Measurements from ENCODE around the gene DSC2. TPM values are rescaled to one million over a fixed set of nuclear protein-coding genes. Genes with fewer than 3 reads are reported as not detected.

The DSC2 gene
- total RNA-seq, 1 donor from 2014 or later: 16.0 TPM

GRCh38 chr18:31088532-31088931 lies 13.7 kb downstream of the DSC2 start:
- H3K79me2 ChIP-seq (ENCODE audit: low read depth): peaks cover 5% of the 10 kb centered on the region
- H3K9me3 Mint-ChIP-seq: no peaks in the 10 kb centered on the region
- no peak overlapping the region for H3K9ac ChIP-seq
- peaks cover 13% of the 10 kb centered on the region for H3K36me3 ChIP-seq
- no peaks in the 10 kb centered on the region for H4K20me1 ChIP-seq (ENCODE audit: low read depth)
- H3K4me1 Mint-ChIP-seq: no peaks in the 10 kb centered on the region
- TF ChIP-seq EZH2phosphoT487 (IDR thresholded peaks at IDR 0.05): no peak
- H3K4me3 ChIP-seq: no peak overlapping the region
- no peak overlapping the region for H3K27ac Mint-ChIP-seq
- no peaks in the 10 kb centered on the region for H3F3A ChIP-seq (ENCODE audit: low read depth)
- no peak for DNase-seq (ENCODE audit: low spot score)
- H2AFZ ChIP-seq (replicated peaks): no peak overlapping the region
- peaks cover 3% of the 10 kb centered on the region for H3K27me3 Mint-ChIP-seq (ENCODE audit: insufficient read depth, low read depth)
- no peak overlapping the region for H3K27ac ChIP-seq
- H3K4me1 ChIP-seq: no peaks in the 10 kb centered on the region
- no peaks in the 10 kb centered on the region for H3K27me3 ChIP-seq
- no peak overlapping the region for H3K4me2 ChIP-seq
- no peak overlapping the region for H3K4me3 Mint-ChIP-seq
- no peaks in the 10 kb centered on the region for H3K9me3 ChIP-seq (ENCODE audit: low read depth)
- peaks cover 21% of the 10 kb centered on the region for H3K36me3 Mint-ChIP-seq

- Histone ChIP-seq H3F3A (ENCODE audit: low read depth) (no peaks in the 10 kb centered on the region), H3K4me2 (no peak overlapping the region), H3K9me3 (ENCODE audit: low read depth) (no peaks in the 10 kb centered on the region), H3K4me1 (no peaks in the 10 kb centered on the region), H3K9ac (no peak overlapping the region), H2AFZ (replicated peaks) (no peak overlapping the region), H3K4me3 (no peak overlapping the region), H3K27me3 (no peaks in the 10 kb centered on the region), H4K20me1 (ENCODE audit: low read depth) (no peaks in the 10 kb centered on the region), H3K27ac (no peak overlapping the region), H3K79me2 (ENCODE audit: low read depth) (no peaks in the 10 kb centered on the region), H3K36me3 (peaks cover 4% of the 10 kb centered on the region)
- Mint-ChIP-seq H3K36me3 (peaks cover 29% of the 10 kb centered on the region), H3K4me1 (peaks cover 3% of the 10 kb centered on the region), H3K4me3 (no peak overlapping the region), H3K27ac (no peak overlapping the region), H3K9me3 (no peaks in the 10 kb centered on the region), H3K27me3 (ENCODE audit: insufficient read depth, low read depth) (no peaks in the 10 kb centered on the region)
- TF ChIP-seq EZH2phosphoT487 (IDR thresholded peaks at IDR 0.05): no peak
- no peak for TF ChIP-seq EZH2 (IDR thresholded peaks at IDR 0.05)
- no peak for TF ChIP-seq CTCF (IDR thresholded peaks at IDR 0.05)
- DNase-seq (ENCODE audit: low spot score): no peak
These were observed 22.2 kb downstream of the DSC2 start for GRCh38 chr18:31079973-31080372.

GRCh38 chr18:31077878-31078277 lies 24.3 kb downstream of the DSC2 start:
- no peak for DNase-seq (ENCODE audit: low spot score)
- no peaks in the 10 kb centered on the region for H3K4me1 ChIP-seq
- Mint-ChIP-seq H3K4me3 (no peak overlapping the region), H3K27ac (no peak overlapping the region), H3K36me3 (peaks cover 35% of the 10 kb centered on the region), H3K4me1 (peaks cover 3% of the 10 kb centered on the region), H3K27me3 (ENCODE audit: insufficient read depth, low read depth) (no peaks in the 10 kb centered on the region), H3K9me3 (no peaks in the 10 kb centered on the region)
- TF ChIP-seq EZH2phosphoT487 (IDR thresholded peaks at IDR 0.05) (no peak), EZH2 (IDR thresholded peaks at IDR 0.05) (no peak), CTCF (IDR thresholded peaks at IDR 0.05) (no peak)
- no peaks in the 10 kb centered on the region for H3K9me3 ChIP-seq (ENCODE audit: low read depth)
- peaks cover 4% of the 10 kb centered on the region for H3K36me3 ChIP-seq
- H3K9ac ChIP-seq: no peak overlapping the region
- H2AFZ ChIP-seq (replicated peaks): no peak overlapping the region
- no peaks in the 10 kb centered on the region for H4K20me1 ChIP-seq (ENCODE audit: low read depth)
- H3K27me3 ChIP-seq: no peaks in the 10 kb centered on the region
- H3F3A ChIP-seq (ENCODE audit: low read depth): no peaks in the 10 kb centered on the region
- H3K4me2 ChIP-seq: no peak overlapping the region
- H3K4me3 ChIP-seq: no peak overlapping the region
- H3K27ac ChIP-seq: no peak overlapping the region
- no peaks in the 10 kb centered on the region for H3K79me2 ChIP-seq (ENCODE audit: low read depth)

GRCh38 chr18:31072175-31072574 lies 30.0 kb downstream of the DSC2 start:
- TF ChIP-seq EZH2phosphoT487 (IDR thresholded peaks at IDR 0.05) (no peak), CTCF (IDR thresholded peaks at IDR 0.05) (no peak), EZH2 (IDR thresholded peaks at IDR 0.05) (no peak)
- Mint-ChIP-seq H3K36me3 (peaks cover 31% of the 10 kb centered on the region), H3K4me3 (no peak overlapping the region), H3K9me3 (no peaks in the 10 kb centered on the region), H3K27ac (no peak overlapping the region), H3K27me3 (ENCODE audit: insufficient read depth, low read depth) (no peaks in the 10 kb centered on the region), H3K4me1 (no peaks in the 10 kb centered on the region)
- Histone ChIP-seq H3F3A (ENCODE audit: low read depth) (no peaks in the 10 kb centered on the region), H2AFZ (replicated peaks) (no peak overlapping the region), H3K9ac (no peak overlapping the region), H4K20me1 (ENCODE audit: low read depth) (no peaks in the 10 kb centered on the region), H3K27ac (no peak overlapping the region), H3K27me3 (no peaks in the 10 kb centered on the region), H3K79me2 (ENCODE audit: low read depth) (no peaks in the 10 kb centered on the region), H3K4me3 (no peak overlapping the region), H3K9me3 (ENCODE audit: low read depth) (no peaks in the 10 kb centered on the region), H3K4me2 (no peak overlapping the region), H3K4me1 (no peaks in the 10 kb centered on the region), H3K36me3 (no peaks in the 10 kb centered on the region)
- no peak for DNase-seq (ENCODE audit: low spot score)
